Spleen (tissue), 11 donors: Measurements from ENCODE around the gene LRRC55. TPM values are rescaled to one million over a fixed set of nuclear protein-coding genes. Genes with fewer than 3 reads are reported as not detected.

Experiments
- DNase-seq: peaks from one replicate; pipeline ENCODE4 v3.0.0-alpha.2; 2020
- H3K27ac ChIP-seq, 8 donors: fragments of 200-600 bp; sonication (generic) in 7 of 8; 1 replicate in 4 of 8; 2 replicates in 4 of 8; pipeline versions ENCODE4 v1.5.0 to v1.8.0; 2016 to 2021; ENCODE audit warnings: inconsistent platforms in 4 of 8, mild to moderate bottlenecking in 4 of 8, moderate library complexity in 1 of 8
- H3K27me3 ChIP-seq, 7 donors: fragments of 200-600 bp; sonication (generic) in 6 of 7; replicated peaks in 1 of 7; 1 replicate in 4 of 7; 2 replicates in 3 of 7; pipeline versions ENCODE4 v1.5.0 to v1.8.0; 2016 to 2021; ENCODE audit warnings: inconsistent platforms in 3 of 7, mild to moderate bottlenecking in 1 of 7
- H3K36me3 ChIP-seq, 6 donors: fragments of 200-600 bp; sonication (generic) in 5 of 6; 1 replicate in 4 of 6; 2 replicates in 2 of 6; pipeline versions ENCODE4 v1.5.0 to v1.8.0; 2016 to 2021; ENCODE audit warnings: inconsistent platforms in 2 of 6
- H3K4me1 ChIP-seq, 6 donors: fragments of 200-600 bp; sonication (generic) in 5 of 6; 1 replicate in 3 of 6; 2 replicates in 3 of 6; pipeline versions ENCODE4 v1.5.0 to v1.8.0; 2016 to 2021; ENCODE audit warnings: inconsistent platforms in 3 of 6
- H3K4me3 ChIP-seq, 8 donors: fragments of 200-600 bp; sonication (generic) in 7 of 8; 1 replicate in 4 of 8; 2 replicates in 4 of 8; pipeline versions ENCODE4 v1.5.0 to v1.8.0; 2016 to 2021; ENCODE audit warnings: inconsistent platforms in 4 of 8, mild to moderate bottlenecking in 4 of 8, moderate library complexity in 2 of 8
- H3K9me3 ChIP-seq, 8 donors: fragments of 200-600 bp; sonication (generic) in 7 of 8; 1 replicate in 4 of 8; 2 replicates in 4 of 8; pipeline versions ENCODE4 v1.5.0 to v1.8.0; 2016 to 2021; ENCODE audit warnings: inconsistent platforms in 4 of 8
- CTCF ChIP-seq, 11 experiments: fragments of 200-600 bp in 7 of 11; fragments of 450-650 bp in 4 of 11; sonication (generic) in 4 of 11; IDR thresholded peaks in 8 of 11; conservative IDR thresholded peaks in 3 of 11; 1 replicate in 7 of 11; 2 replicates in 4 of 11; pipeline versions ENCODE4 v1.4.0 to v1.8.0; 2016 to 2021; ENCODE audit warnings: antibody characterized with exemption in 11 of 11, inconsistent platforms in 4 of 11, mild to moderate bottlenecking in 1 of 11
- POLR2A ChIP-seq, 3 donors: fragments of 450-650 bp; IDR thresholded peaks; one replicate each; pipeline ENCODE4 v1.5.1; 2017; ENCODE audit warnings: antibody characterized with exemption in 3 of 3, mild to moderate bottlenecking in 1 of 3
- POLR2AphosphoS5 ChIP-seq, 3 donors: sonication (generic); formaldehyde crosslinking; IDR thresholded peaks; one replicate each; pipeline ENCODE4 v1.5.1; 2017; ENCODE audit warnings: antibody characterized with exemption in 3 of 3
- WGBS, 5 donors: extraction: QIAGEN DNeasy Blood & Tissue Kit in 3 of 5; methylation state at CpG; one replicate each; pipeline versions ENCODE4 v1.1.5 to v1.1.7; 2013 to 2018; 5-methylcytosine and 5-hydroxymethylcytosine counted together
- intact Hi-C: fragments of 100-400 bp; cut with DNase I; formaldehyde crosslinking; loops from one replicate; pipeline ENCODE4 v1.15.0; 2023; ENCODE audit warnings: low total_unique reads
- polyA plus RNA-seq, 3 donors: library from polyadenylated mRNA; stranded (reverse); fragments of 200-250 nt; gene quantifications; one replicate each; pipeline ENCODE4 v1.2.1, GENCODE V29; 2013
- total RNA-seq, 7 donors: library from RNA; depleted of rRNA in 3 of 7; stranded (reverse); fragments of >200 nt in 3 of 7; fragmentation: NEBNext Ultra II Directional in 4 of 7; extraction: Animal tissue kit (Norgen Biotek cat#: 25700) in 4 of 7; gene quantifications; one replicate each; pipeline versions ENCODE4 v1.1.0 to v1.2.1, GENCODE V29; 2016 to 2021
- donor health status: healthy with polysubstance abuse.
- donor health status: DM: no; HTN: no; CAD: no; lungs with moderate emphysema.
- donor health status: DM: no; HTN: no; CAD: no.
- donor health status: Bipolar disorder and iron deficiency.
- donor health status: healthy.
- donor health status: DM: no; HTN: no; CAD: no.
- donor health status: DM: yes; HTN: yes; CAD: no.

The LRRC55 gene
- total and polyA plus RNA-seq, 10 donors: 0.03 to 1.5 (median 0.54) TPM; not detected in 1

- WGBS, 5 donors: 2 to 7% (median 4%) methylated on average over 6 of the region's 6 CpGs
- no peak for DNase-seq
- intact Hi-C loops: no loop called here
- peak within 1 kb of the TSS; percentile 31 to 70 (median 48) for H3K4me3 ChIP-seq
- H3K36me3 ChIP-seq: no peaks in the 10 kb centered on the region
- peaks cover 0 to 40% (median 17%) of the 10 kb centered on the region in 6 donors for H3K4me1 ChIP-seq
- H3K9me3 ChIP-seq: no peaks in the 10 kb centered on the region
- peak within 1 kb of the TSS; percentile 5 to 83 (median 78) for H3K27ac ChIP-seq
- peaks cover 0 to 78% (median 0%) of the 10 kb centered on the region in 7 donors for H3K27me3 ChIP-seq
- TF ChIP-seq CTCF (IDR thresholded peaks at IDR 0.05 in 8 of 11, conservative IDR thresholded peaks at IDR 0.05 in 3 of 11) (no peak), POLR2A (IDR thresholded peaks at IDR 0.05) (peak in 1 of 3 donors; percentile 19), POLR2AphosphoS5 (IDR thresholded peaks at IDR 0.05) (peak in 2 of 3 donors; percentile 17 to 68)
These were observed 55.5 kb downstream of the LRRC55 start, which contains the start of gene APLNR for GRCh38 chr11:57237204-57237681. Gene APLNR, minus strand, starts transcription at chr11:57237250. Its CDS starts 246 bp downstream, at chr11:57237004.

- TF ChIP-seq POLR2AphosphoS5 (IDR thresholded peaks at IDR 0.05): no peak
- TF ChIP-seq POLR2A (IDR thresholded peaks at IDR 0.05): no peak
- TF ChIP-seq CTCF (IDR thresholded peaks at IDR 0.05 in 8 of 11, conservative IDR thresholded peaks at IDR 0.05 in 3 of 11): no peak
- Histone ChIP-seq H3K27me3 (peaks cover 0 to 57% (median 0%) of the 10 kb centered on the region in 7 donors), H3K9me3 (no peaks in the 10 kb centered on the region), H3K4me3 (no peak overlapping the region), H3K36me3 (no peaks in the 10 kb centered on the region), H3K27ac (peak overlapping the region in 3 of 8 donors; percentile 2 to 65 (median 11)), H3K4me1 (peaks cover 0 to 30% (median 17%) of the 10 kb centered on the region in 6 donors)
- DNase-seq: no peak
- 49 to 77% (median 65%) methylated on average over 1 of the region's 1 CpG for WGBS, 5 donors
- intact Hi-C loops: no loop called here
These were observed 57.6 kb downstream of the LRRC55 start for GRCh38 chr11:57239348-57239747.

- H3K9me3 ChIP-seq: no peaks in the 10 kb centered on the region
- H3K4me1 ChIP-seq: peaks cover 0 to 33% (median 20%) of the 10 kb centered on the region in 6 donors
- H3K36me3 ChIP-seq: no peaks in the 10 kb centered on the region
- H3K27me3 ChIP-seq: peaks cover 0 to 50% (median 0%) of the 10 kb centered on the region in 7 donors
- 88 to 96% (median 93%) methylated on average over 2 of the region's 2 CpGs for WGBS, 5 donors
- no peak for DNase-seq
- TF ChIP-seq CTCF (IDR thresholded peaks at IDR 0.05 in 8 of 11, conservative IDR thresholded peaks at IDR 0.05 in 3 of 11): no peak
- no peak for TF ChIP-seq POLR2A (IDR thresholded peaks at IDR 0.05)
- TF ChIP-seq POLR2AphosphoS5 (IDR thresholded peaks at IDR 0.05): no peak
- intact Hi-C loops: no loop called here
- H3K4me3 ChIP-seq: no peak overlapping the region
- peak overlapping the region in 4 of 8 donors; percentile 2 to 65 (median 62) for H3K27ac ChIP-seq
These were observed 58.3 kb downstream of the LRRC55 start for GRCh38 chr11:57240007-57240406.

GRCh38 chr11:57240757-57241156 lies 59.0 kb downstream of the LRRC55 start:
- WGBS, 5 donors: 28 to 49% (median 32%) methylated on average over 3 to 5 of the region's 5 CpGs
- intact Hi-C loops: no loop called here
- H3K27me3 ChIP-seq: peaks cover 0 to 43% (median 0%) of the 10 kb centered on the region in 7 donors

More at GRCh38 chr11:57240757-57241156, 59.0 kb downstream of the LRRC55 start:
- Histone ChIP-seq H3K9me3 (no peaks in the 10 kb centered on the region), H3K4me1 (peaks cover 0 to 41% (median 24%) of the 10 kb centered on the region in 6 donors), H3K27ac (peak overlapping the region in 5 of 8 donors; percentile 18 to 65 (median 61)), H3K4me3 (no peak overlapping the region), H3K36me3 (no peaks in the 10 kb centered on the region)
- TF ChIP-seq POLR2A (IDR thresholded peaks at IDR 0.05): no peak
- no peak for TF ChIP-seq POLR2AphosphoS5 (IDR thresholded peaks at IDR 0.05)
- TF ChIP-seq CTCF (IDR thresholded peaks at IDR 0.05 in 8 of 11, conservative IDR thresholded peaks at IDR 0.05 in 3 of 11): no peak
- DNase-seq: no peak
